Stomach (tissue), 19 donors: Measurements from ENCODE around the gene VPS37C. TPM values are rescaled to one million over a fixed set of nuclear protein-coding genes. Genes with fewer than 3 reads are reported as not detected.
"Not testable (repeated sequence)": the region's sequence is repeated elsewhere in the genome, so short reads cannot be mapped to it uniquely, and the experiment has no call there.

Experiments
- DNase-seq, 2 donors: peaks; one replicate each; pipeline versions ENCODE4 v3.0.0 to v3.0.0-alpha.2; 2013 to 2019
- H3K27ac ChIP-seq, 5 donors: fragments of 200-600 bp in 4 of 5; sonication (generic) in 4 of 5; one replicate each; pipeline ENCODE4 v1.5.1; 2013 to 2019; ENCODE audit warnings: mild to moderate bottlenecking in 1 of 5, moderate library complexity in 1 of 5
- H3K27me3 ChIP-seq, 3 donors: fragments of 200-600 bp; sonication (generic); one replicate each; pipeline ENCODE4 v1.5.1; 2017 to 2019; ENCODE audit warnings: mixed run types in 1 of 3
- H3K36me3 ChIP-seq, 4 donors: fragments of 200-600 bp; sonication (generic); 1 replicate in 3 of 4; 2 replicates in 1 of 4; pipeline ENCODE4 v1.5.1; 2016 to 2019
- H3K4me1 ChIP-seq, 4 donors: fragments of 200-600 bp; sonication (generic); one replicate each; pipeline ENCODE4 v1.5.1; 2016 to 2019
- H3K4me3 ChIP-seq, 4 donors: fragments of 200-600 bp; sonication (generic) in 3 of 4; one replicate each; pipeline ENCODE4 v1.5.1; 2016 to 2019; ENCODE audit warnings: mild to moderate bottlenecking in 1 of 4
- H3K9me3 ChIP-seq, 4 donors: fragments of 200-600 bp; sonication (generic); one replicate each; pipeline ENCODE4 v1.5.1; 2016 to 2019
- CTCF ChIP-seq, 7 experiments: fragments of 450-650 bp in 4 of 7; fragments of 200-600 bp in 3 of 7; sonication (generic) in 3 of 7; IDR thresholded peaks; one replicate each; pipeline ENCODE4 v1.5.1; 2016 to 2019; ENCODE audit warnings: antibody characterized with exemption in 7 of 7, control low read depth in 2 of 7, mild to moderate bottlenecking in 1 of 7
- EP300 ChIP-seq: sonication (generic); formaldehyde crosslinking; IDR thresholded peaks from one replicate; pipeline ENCODE4 v1.6.1; 2017; ENCODE audit warnings: antibody characterized with exemption
- POLR2A ChIP-seq, 4 donors: fragments of 450-650 bp; IDR thresholded peaks; one replicate each; pipeline ENCODE4 v1.6.1; 2016; ENCODE audit warnings: antibody characterized with exemption in 4 of 4, control low read depth in 2 of 4, mild to moderate bottlenecking in 1 of 4, moderate library complexity in 1 of 4
- POLR2AphosphoS5 ChIP-seq, 3 donors: sonication (generic); formaldehyde crosslinking; IDR thresholded peaks; one replicate each; pipeline ENCODE4 v1.6.1; 2016; ENCODE audit warnings: antibody characterized with exemption in 3 of 3
- WGBS, 5 donors: extraction: QIAGEN DNeasy Blood & Tissue Kit in 3 of 5; methylation state at CpG; one replicate each; pipeline versions ENCODE4 v1.1.5 to v1.1.7; 2013 to 2018; 5-methylcytosine and 5-hydroxymethylcytosine counted together
- intact Hi-C: fragments of 100-400 bp; cut with DNase I; formaldehyde crosslinking; loops from one replicate; pipeline ENCODE4 v1.15.1; 2023; ENCODE audit warnings: low total_unique reads
- long read RNA-seq, 10 donors: transcript quantifications; one replicate each; lab custom pipeline, GENCODE V29; 2026
- polyA plus RNA-seq, 3 donors: library from polyadenylated mRNA; stranded (reverse); fragments of 200-250 nt; gene quantifications; one replicate each; pipeline ENCODE4 v1.2.3, GENCODE V29; 2013
- total RNA-seq, 5 donors: library from RNA; depleted of rRNA; stranded (reverse); fragments of >200 nt; gene quantifications; one replicate each; pipeline versions ENCODE4 v1.1.0 to v1.2.3, GENCODE V29; 2014 to 2016
- donor health status: healthy with polysubstance abuse.
- donor health status: Bipolar disorder and iron deficiency.
- donor health status: healthy.

VPS37C gene
- total RNA-seq: 10 to 100 TPM in 4 of 5 donors, 1 to 10 TPM in 1; 6.4 to 53.6 (median 37.1) TPM
- polyA plus RNA-seq: 10 to 100 TPM; 13.8 to 28.4 (median 26.9) TPM
- long read RNA-seq, donor 1, transcript VPS37C-201 (5 exons, 2,865 nt): major isoform, 7 of 9 reads
- long read RNA-seq, donor 1, partial matches to known transcripts: 0 of 9 reads
- long read RNA-seq, donor 1, other reads (novel, unspliced or antisense): 0 of 9 reads
- long read RNA-seq, donor 2, transcript VPS37C-201 (5 exons, 2,865 nt): major isoform, 8 of 9 reads
- long read RNA-seq, donor 2, partial matches to known transcripts: 0 of 9 reads
- long read RNA-seq, donor 2, other reads (novel, unspliced or antisense): 0 of 9 reads
- long read RNA-seq, donor 3, transcript VPS37C-201 (5 exons, 2,865 nt): major isoform, 7 of 7 reads
- long read RNA-seq, donor 3, partial matches to known transcripts: 0 of 7 reads
- long read RNA-seq, donor 3, other reads (novel, unspliced or antisense): 0 of 7 reads
- long read RNA-seq, donor 4, partial matches to known transcripts: 0 of 1 reads
- long read RNA-seq, donor 4, other reads (novel, unspliced or antisense): 0 of 1 reads
- long read RNA-seq, donor 5, transcript VPS37C-201 (5 exons, 2,865 nt): major isoform, 13 of 13 reads
- long read RNA-seq, donor 5, partial matches to known transcripts: 0 of 13 reads
- long read RNA-seq, donor 5, other reads (novel, unspliced or antisense): 0 of 13 reads
- long read RNA-seq, donor 6, transcript VPS37C-201 (5 exons, 2,865 nt): major isoform, 18 of 19 reads
- long read RNA-seq, donor 6, partial matches to known transcripts: 0 of 19 reads
- long read RNA-seq, donor 6, other reads (novel, unspliced or antisense): 0 of 19 reads
- long read RNA-seq, donor 7, transcript VPS37C-201 (5 exons, 2,865 nt): major isoform, 10 of 10 reads
- long read RNA-seq, donor 7, partial matches to known transcripts: 0 of 10 reads
- long read RNA-seq, donor 7, other reads (novel, unspliced or antisense): 0 of 10 reads
- long read RNA-seq, donor 8, transcript VPS37C-201 (5 exons, 2,865 nt): major isoform, 5 of 6 reads
- long read RNA-seq, donor 8, partial matches to known transcripts: 0 of 6 reads
- long read RNA-seq, donor 8, other reads (novel, unspliced or antisense): 0 of 6 reads
- long read RNA-seq, donor 9, partial matches to known transcripts: 0 of 3 reads
- long read RNA-seq, donor 9, other reads (novel, unspliced or antisense): 0 of 3 reads
- long read RNA-seq, donor 10, transcript VPS37C-201 (5 exons, 2,865 nt): major isoform, 5 of 6 reads
- long read RNA-seq, donor 10, partial matches to known transcripts: 0 of 6 reads
- long read RNA-seq, donor 10, other reads (novel, unspliced or antisense): 0 of 6 reads

DNA sequence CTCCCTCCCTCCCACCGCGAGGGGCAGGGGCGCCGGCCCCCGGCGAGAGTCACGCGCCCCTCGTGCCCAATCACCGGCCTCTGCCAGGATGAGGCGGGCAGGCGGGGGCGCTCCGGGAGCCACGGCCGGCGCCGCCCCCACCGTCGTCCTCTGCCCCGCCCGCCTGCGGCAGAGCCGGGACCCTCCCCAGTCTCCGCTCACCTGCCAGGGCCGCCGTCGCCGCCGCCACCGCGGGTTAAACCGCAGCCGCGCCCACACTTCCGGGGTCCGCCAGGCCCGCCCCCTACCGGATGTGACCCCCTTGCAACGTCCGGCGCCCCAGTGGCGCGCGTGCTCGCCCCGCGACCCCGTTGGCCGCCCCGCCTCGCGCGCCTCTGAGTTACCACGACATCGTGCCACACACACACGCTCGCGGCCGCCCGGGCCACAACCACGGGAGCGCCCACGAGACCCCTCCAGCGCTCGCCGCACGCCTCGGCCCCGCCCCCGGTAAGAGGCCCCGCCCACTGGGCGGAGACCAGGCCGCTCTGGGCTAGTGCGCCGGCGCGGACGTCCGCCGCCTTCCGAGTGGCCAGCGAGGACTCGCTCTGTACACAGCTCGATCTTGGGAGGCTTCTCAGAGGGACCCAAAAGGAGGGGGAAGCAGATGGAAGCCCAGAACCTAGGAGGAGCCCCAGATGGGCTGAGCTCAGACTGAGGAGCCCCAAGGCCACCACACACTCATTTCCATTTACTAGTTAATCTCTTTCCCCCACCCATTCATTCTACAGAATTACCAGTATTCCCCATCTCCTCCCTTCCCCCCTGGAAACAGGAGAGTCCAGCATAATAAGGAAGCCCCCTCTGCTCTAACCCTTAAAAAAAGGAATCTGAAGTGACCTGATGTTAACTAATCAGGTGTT, at the start of gene VPS37C:
VPS37C (minus strand) TSS at position 237 of the 902 bp plus-strand sequence. CDS start 22,597 bp downstream, outside the sequence.
- Histone ChIP-seq H3K9me3 (no peaks in the 10 kb centered on the region), H3K27me3 (no peaks in the 10 kb centered on the region), H3K36me3 (no peaks in the 10 kb centered on the region), H3K4me3 (peak within 1 kb of the TSS; percentile 52 to 77 (median 72)), H3K4me1 (peaks cover 33 to 80% (median 49%) of the 10 kb centered on the region in 4 donors), H3K27ac (peak within 1 kb of the TSS; percentile 93 to 98 (median 98))
- intact Hi-C loops: no loop called here
- DNase-seq: peak; percentile 92 to 97
- TF ChIP-seq CTCF (IDR thresholded peaks at IDR 0.05) (peak in 4 of 7 experiments; percentile 10 to 43 (median 21)), EP300 (no peak), POLR2AphosphoS5 (IDR thresholded peaks at IDR 0.05) (peak; percentile 48 to 82 (median 79))
- 0 to 1% (median 0%) methylated on average over 5 to 83 of the region's 85 CpGs for WGBS, 5 donors

DNA sequence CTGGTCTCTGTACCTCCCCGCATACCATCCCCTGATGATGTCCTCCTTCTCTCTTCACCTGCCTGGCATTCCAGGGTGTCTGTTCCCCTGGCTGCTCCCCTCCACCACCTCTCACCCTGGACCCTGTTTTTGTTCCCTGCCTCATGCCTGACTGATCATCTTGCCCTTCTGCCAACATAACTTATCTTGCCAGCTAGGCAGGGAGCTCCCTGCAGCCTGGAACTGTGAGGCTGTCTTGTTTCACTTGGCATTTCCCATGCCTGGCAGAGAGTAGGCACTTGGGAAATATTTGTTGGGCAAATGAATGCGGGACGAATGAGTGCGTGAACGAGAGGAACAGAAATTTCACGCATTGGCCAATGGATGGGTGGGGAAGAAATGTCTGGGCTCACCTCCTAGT, 49.4 kb upstream of the VPS37C start:
- H3K9me3 ChIP-seq, DNase-seq, H3K4me1 ChIP-seq, H3K27ac ChIP-seq, H3K36me3 ChIP-seq, H3K4me3 ChIP-seq, intact Hi-C loops, H3K27me3 ChIP-seq: not testable (repeated sequence)
- no CpG with 5 or more reads among the region's 6 CpGs for WGBS, 5 donors

- H3K36me3 ChIP-seq, H3K27ac ChIP-seq, H3K4me1 ChIP-seq, H3K27me3 ChIP-seq, intact Hi-C loops, H3K4me3 ChIP-seq, H3K9me3 ChIP-seq, DNase-seq: not testable (repeated sequence)
- WGBS, 5 donors: no CpG with 5 or more reads among the region's 9 CpGs
Observed at GRCh38 chr11:61207636-61208310, 46.5 kb upstream of the VPS37C start.

DNA sequence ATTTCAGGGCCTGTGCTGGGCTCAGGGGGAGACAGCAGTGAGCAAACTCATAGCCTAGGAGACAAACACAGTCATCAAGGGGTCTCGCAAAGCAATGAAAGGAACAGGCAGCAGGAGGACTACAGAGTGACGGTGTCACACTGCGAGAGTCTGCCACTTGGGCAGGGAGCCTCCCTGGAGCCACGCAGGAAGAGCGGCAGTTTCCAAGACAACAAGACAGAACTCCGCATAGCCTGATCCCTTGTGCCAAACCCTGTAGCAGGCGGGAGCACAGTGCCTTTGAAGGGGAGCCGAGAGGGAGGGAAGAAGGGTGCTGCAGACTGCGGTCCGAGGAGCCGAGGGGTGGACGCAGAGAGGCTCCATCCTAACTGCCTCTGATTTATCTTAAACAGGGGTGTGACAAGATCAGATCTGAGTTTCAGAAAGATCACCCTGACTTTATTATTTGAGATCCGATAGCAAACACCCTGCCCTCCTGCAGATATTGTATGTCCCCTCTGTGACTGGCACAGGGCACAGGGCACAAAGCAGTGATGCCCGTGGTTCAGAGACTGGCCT, 43.4 kb upstream of the VPS37C start:
- WGBS, 5 donors: 36 to 68% (median 61%) methylated on average over 14 of the region's 14 CpGs

DNA sequence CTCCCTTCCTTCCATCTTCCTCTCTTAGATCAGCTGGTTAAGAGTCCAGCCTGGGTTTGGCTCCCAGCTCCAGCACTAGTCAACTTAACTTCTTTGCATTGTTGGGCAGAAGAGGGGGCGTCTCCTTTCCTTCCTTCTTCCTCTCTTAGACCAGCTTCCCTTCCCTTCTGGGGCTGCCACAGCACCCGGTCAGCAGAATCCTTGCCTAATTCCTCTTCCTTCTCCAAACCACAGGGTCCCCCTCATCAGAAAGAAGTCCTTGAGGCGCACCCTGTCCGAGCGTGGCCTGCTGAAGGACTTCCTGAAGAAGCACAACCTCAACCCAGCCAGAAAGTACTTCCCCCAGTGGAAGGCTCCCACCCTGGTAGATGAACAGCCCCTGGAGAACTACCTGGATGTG, 42.6 kb upstream of the VPS37C start:
- H3K4me1 ChIP-seq, H3K36me3 ChIP-seq, H3K9me3 ChIP-seq, DNase-seq, H3K4me3 ChIP-seq, H3K27me3 ChIP-seq, intact Hi-C loops: not testable (repeated sequence)
- H3K27ac ChIP-seq: peak overlapping the region in 1 of 5 donors; percentile 24
- 6 to 25% methylated on average over 2 of the region's 5 CpGs; no CpG with 5 or more reads in 3 of the 5 donors for WGBS, 5 donors

More for the DNA sequence above, 43.4 kb upstream of the VPS37C start:
- H3K36me3 ChIP-seq, DNase-seq, H3K27me3 ChIP-seq, H3K9me3 ChIP-seq, H3K4me1 ChIP-seq, intact Hi-C loops: not testable (repeated sequence)
- H3K27ac ChIP-seq: peak overlapping the region; percentile 0 to 46 (median 13)
- TF ChIP-seq POLR2AphosphoS5 (IDR thresholded peaks at IDR 0.05): peak in 2 of 3 donors; percentile 38 to 87
- peak in 1 of 4 donors; percentile 47 for TF ChIP-seq POLR2A (IDR thresholded peaks at IDR 0.05)
- peak overlapping the region; percentile 7 to 29 (median 18) for H3K4me3 ChIP-seq
